ENCODE data around the gene LIFR. TPM values are rescaled to one million over a fixed set of nuclear protein-coding genes. Genes with fewer than 3 reads are reported as not detected.

Gene LIFR
- polyA plus RNA-seq, 1 donor from 2014 or later = 5.8 TPM

- Histone ChIP-seq H3K79me2 (replicated peaks; ENCODE audit: insufficient read depth, low read length) (no peaks in the 10 kb centered on the region), H3K4me2 (ENCODE audit: low read length) (no peak overlapping the region), H3K9ac (ENCODE audit: low read length) (no peak overlapping the region), H3K27ac (ENCODE audit: low read length) (no peak overlapping the region), H2AFZ (ENCODE audit: low read depth, low read length) (no peak overlapping the region), H3K27me3 (ENCODE audit: insufficient read depth, low read depth, low read length) (no peaks in the 10 kb centered on the region), H4K20me1 (ENCODE audit: insufficient read depth) (no peaks in the 10 kb centered on the region), H3K36me3 (ENCODE audit: insufficient read depth, low read length) (no peaks in the 10 kb centered on the region), H3F3A (ENCODE audit: insufficient read depth, low read length, poor library complexity, severe bottlenecking) (no peaks in the 10 kb centered on the region), H3K9me3 (ENCODE audit: low read length) (no peaks in the 10 kb centered on the region), H3K4me3 (ENCODE audit: low read length) (no peak overlapping the region), H3K9me2 (ENCODE audit: insufficient read depth, low read length) (no peaks in the 10 kb centered on the region)
- TF ChIP-seq REST (IDR thresholded peaks at IDR 0.05; ENCODE audit: borderline replicate concordance) (no peak), EP300 (conservative IDR thresholded peaks at IDR 0.05; ENCODE audit: poor library complexity, severe bottlenecking) (no peak), TAF1 (IDR thresholded peaks at IDR 0.05; ENCODE audit: low read depth) (no peak), POLR2AphosphoS5 (IDR thresholded peaks at IDR 0.05) (no peak), SMC3 (conservative IDR thresholded peaks at IDR 0.05; ENCODE audit: poor library complexity) (no peak)
Observed at GRCh38 chr5:38535248-38535750, 21.1 kb downstream of the LIFR start.

DNA sequence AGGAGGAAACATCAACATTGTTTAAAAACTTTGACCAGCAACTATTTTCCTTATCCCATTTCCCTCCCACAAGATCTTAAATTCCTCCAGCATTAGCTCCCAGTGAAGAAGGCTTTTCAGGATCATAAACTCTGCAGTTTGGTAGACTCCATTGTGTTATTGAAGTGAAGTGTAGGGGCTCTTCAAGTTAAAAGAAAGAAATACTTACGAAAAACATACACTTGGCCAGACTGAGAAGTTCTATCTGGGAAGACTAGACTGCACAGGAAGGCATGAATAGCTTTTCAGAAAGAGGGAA is 22.3 kb downstream of the LIFR start:
- no peak overlapping the region for H3K4me3 ChIP-seq (ENCODE audit: low read length)
- no peaks in the 10 kb centered on the region for H3F3A ChIP-seq (ENCODE audit: insufficient read depth, low read length, poor library complexity, severe bottlenecking)
- no peaks in the 10 kb centered on the region for H4K20me1 ChIP-seq (ENCODE audit: insufficient read depth)
- no peaks in the 10 kb centered on the region for H3K79me2 ChIP-seq (replicated peaks; ENCODE audit: insufficient read depth, low read length)
- H3K27ac ChIP-seq (ENCODE audit: low read length) = no peak overlapping the region
- TF ChIP-seq RAD21 (conservative IDR thresholded peaks at IDR 0.05) = no peak
- no peak for TF ChIP-seq TAF1 (IDR thresholded peaks at IDR 0.05; ENCODE audit: low read depth)
- TF ChIP-seq REST (IDR thresholded peaks at IDR 0.05; ENCODE audit: borderline replicate concordance) = no peak
- TF ChIP-seq, protein P1, sequence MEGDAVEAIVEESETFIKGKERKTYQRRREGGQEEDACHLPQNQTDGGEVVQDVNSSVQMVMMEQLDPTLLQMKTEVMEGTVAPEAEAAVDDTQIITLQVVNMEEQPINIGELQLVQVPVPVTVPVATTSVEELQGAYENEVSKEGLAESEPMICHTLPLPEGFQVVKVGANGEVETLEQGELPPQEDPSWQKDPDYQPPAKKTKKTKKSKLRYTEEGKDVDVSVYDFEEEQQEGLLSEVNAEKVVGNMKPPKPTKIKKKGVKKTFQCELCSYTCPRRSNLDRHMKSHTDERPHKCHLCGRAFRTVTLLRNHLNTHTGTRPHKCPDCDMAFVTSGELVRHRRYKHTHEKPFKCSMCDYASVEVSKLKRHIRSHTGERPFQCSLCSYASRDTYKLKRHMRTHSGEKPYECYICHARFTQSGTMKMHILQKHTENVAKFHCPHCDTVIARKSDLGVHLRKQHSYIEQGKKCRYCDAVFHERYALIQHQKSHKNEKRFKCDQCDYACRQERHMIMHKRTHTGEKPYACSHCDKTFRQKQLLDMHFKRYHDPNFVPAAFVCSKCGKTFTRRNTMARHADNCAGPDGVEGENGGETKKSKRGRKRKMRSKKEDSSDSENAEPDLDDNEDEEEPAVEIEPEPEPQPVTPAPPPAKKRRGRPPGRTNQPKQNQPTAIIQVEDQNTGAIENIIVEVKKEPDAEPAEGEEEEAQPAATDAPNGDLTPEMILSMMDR (IDR thresholded peaks at IDR 0.05; ENCODE audit: poor library complexity, severe bottlenecking) = no peak
- no peak overlapping the region for H2AFZ ChIP-seq (ENCODE audit: low read depth, low read length)
- no peaks in the 10 kb centered on the region for H3K9me3 ChIP-seq (ENCODE audit: low read length)
- no peaks in the 10 kb centered on the region for H3K36me3 ChIP-seq (ENCODE audit: insufficient read depth, low read length)
- H3K4me2 ChIP-seq (ENCODE audit: low read length) = no peak overlapping the region
- H3K27me3 ChIP-seq (ENCODE audit: insufficient read depth, low read depth, low read length) = no peaks in the 10 kb centered on the region
- H3K9me2 ChIP-seq (ENCODE audit: insufficient read depth, low read length) = no peaks in the 10 kb centered on the region
- no peak overlapping the region for H3K9ac ChIP-seq (ENCODE audit: low read length)

Data from neural cell (in vitro differentiated cells).